HG02798 (cell line): ENCODE data around the gene PPP1R37.

Experiments
- ATAC-seq: cut with Tn5 transposase; IDR thresholded peaks from one replicate; pipeline ENCODE4 v1.9.1; 2021; ENCODE audit warnings: mild to moderate bottlenecking; ENCODE audit not compliant: unreplicated experiment, poor library complexity

Gene PPP1R37

DNA sequence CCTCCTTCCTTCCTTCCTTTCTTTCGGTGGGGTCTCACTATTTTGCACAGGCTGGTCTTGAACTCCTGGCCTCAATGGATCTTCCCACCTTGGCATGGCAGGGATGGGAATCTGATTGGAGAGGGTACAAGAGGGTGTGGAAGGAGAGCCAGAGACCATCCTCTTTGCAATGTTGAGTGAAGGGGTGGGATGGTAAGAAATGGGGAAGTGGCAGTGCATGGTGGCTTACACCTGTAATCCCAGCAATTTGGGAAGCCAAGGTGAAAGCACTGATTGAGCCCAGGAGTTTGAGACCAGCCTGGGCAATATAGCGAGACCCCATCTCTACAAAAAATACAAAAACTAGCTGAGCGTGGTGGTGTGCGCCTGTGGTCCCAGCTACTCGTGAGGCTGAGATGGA, 91.1 kb downstream of the PPP1R37 start:
- ATAC-seq = no peak

DNA sequence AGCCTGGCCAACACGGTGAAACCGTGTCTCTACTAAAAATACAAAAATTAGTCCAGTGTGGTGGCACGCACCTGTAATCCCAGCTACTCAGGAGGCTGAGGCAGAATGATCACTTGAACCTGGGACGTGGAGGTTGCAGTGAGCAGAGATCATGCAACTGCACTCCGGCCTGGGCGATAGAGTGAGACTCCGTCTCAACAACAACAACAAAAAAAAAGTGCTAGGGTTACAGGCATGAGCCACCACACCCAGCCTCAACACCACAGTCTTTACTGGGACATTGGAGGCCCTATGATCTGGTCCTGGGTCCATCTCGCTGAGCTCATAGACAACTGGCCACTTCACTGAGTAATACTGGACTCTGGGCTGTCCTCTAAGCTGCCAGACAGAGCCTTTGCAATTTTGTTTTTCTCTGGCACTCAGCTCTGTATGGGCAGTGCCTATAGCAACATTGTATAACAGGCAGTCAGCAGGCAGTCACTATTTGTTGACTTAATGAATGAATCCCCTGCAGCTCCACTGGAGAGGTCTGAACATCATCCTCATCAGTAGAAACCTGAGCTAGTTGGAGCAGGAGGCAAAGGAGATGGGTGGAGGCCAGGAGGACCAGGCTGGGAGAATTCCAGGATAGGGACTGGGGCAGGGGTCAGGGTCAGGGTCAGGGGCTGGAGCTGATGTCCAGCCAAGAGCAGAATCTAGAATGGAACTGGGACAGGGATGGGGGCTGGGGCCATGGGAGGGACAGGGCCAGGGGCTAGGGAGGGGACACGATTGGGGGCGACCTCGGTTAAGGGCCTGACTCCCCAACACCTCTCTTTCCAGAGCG, 93.7 kb downstream of the PPP1R37 start:
- no peak for ATAC-seq

DNA sequence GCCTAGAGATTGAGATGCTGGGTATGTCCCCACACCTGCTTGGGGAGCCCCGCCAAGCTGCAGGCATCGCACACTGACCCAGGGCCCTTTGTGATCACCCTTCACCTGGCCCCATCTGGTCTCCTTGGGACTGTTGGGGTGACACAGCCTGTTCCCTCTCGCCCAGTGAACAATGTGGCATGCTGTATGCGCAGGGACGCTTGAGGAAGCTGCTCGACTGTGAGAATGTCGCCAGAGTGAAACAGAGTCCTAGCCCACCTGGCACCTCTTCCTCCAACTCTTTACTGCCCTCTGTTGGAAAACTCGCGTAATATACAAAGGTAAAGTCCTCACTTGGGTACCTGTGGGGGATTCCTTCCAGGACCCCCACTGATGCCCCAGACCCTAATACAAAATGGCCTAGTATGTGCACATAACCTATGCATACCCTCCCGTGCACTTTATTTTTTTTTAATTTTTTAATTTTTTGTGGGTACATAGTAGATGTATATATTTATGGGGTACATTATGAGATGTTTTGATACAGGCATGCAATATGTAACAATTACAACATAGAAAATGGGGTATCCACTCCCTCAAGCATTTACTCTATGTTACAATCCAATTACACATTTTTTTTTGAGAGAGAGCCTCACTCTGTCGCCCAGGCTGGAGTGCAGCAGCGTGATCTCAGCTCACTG, 94.6 kb downstream of the PPP1R37 start:
- no peak for ATAC-seq

DNA sequence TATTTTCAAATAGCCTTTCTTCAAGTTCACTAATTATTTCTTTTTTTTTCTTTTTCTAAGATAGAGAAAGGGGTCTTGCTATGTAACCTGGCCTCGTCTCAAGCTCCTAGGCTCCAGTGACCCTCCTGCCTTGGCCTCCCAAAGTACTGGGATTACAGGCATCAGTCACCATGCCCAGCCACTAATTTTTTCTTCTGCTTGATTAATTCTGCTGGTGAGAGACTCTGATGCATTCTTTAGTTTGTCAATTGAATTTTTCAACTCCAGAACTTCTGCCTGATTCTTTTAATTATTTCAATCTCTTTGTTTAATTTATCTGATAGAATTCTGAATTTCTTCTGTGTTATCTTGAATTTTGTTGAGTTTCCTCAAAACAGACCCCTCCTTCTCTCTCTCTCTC, 97.0 kb downstream of the PPP1R37 start:
- ATAC-seq = no peak

DNA sequence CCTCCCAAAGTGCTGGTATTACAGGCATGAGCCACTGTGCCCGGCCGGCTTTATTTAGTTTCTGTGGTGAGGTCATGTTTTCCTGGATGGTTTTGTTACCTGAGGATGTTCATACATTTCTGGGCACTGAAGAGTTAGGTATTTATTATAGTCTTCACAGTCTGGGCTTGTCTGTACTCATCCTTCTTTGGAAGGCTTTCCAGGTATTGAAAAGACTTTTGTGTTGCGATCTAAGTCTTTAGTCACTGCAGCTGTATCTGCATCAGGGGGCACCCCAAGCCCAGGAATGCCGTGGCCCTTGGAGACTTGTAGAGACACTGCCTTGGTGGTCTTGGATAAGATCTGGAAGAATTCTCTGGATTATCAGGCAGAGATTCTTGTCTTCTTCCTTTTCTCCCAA, 98.4 kb downstream of the PPP1R37 start:
- no peak for ATAC-seq

DNA sequence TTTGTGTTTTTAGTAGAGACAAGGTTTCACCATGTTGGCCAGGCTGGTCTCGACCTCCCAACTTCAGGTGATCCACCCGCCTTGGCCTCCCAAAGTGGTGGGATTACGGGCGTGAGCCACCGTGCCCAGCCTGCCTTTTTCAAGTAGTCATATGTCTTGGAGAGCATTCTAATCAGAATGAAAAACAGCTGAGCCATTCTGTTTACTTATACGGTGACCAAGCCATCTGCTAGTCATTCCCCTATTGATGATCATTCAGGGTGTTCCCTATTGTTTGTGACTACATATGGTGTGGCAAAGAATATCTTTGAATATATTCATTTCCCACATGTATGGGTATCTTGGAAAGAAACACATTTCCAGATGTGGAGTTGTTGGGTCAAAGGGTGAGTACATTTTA, 102.8 kb downstream of the PPP1R37 start:
- no peak for ATAC-seq
